ENCODE measurements around the gene CDH22. TPM values are rescaled to one million over a fixed set of nuclear protein-coding genes. Genes with fewer than 3 reads are reported as not detected.

CDH22 gene
- total RNA-seq, 2 donors from 2014 or later, result 5.8 to 5.9 TPM

GRCh38 chr20:46307139-46307998, 929 bp downstream of the CDH22 start:
- DNase-seq, result peak; percentile 51
- intact Hi-C loops (cut with DNase I), result loop anchor here in 1 of 2 donors (2.0 kb wide), 2 partner anchors 57 to 105 kb away; no protein-coding TSS in a partner anchor
- ATAC-seq, result peak; percentile 60 to 69

- no peak for DNase-seq
- ATAC-seq, result no peak
- intact Hi-C loops (cut with DNase I), result loop anchor here in 1 of 2 donors (2.0 kb wide), 2 partner anchors 56 to 106 kb away; no protein-coding TSS in a partner anchor
Measured at GRCh38 chr20:46306743-46307138, 1.6 kb downstream of the CDH22 start.

GRCh38 chr20:46305973-46306360, 2.3 kb downstream of the CDH22 start:
- intact Hi-C loops (cut with DNase I), result loop anchor here in 1 of 2 donors (2.0 kb wide), 2 partner anchors 55 to 107 kb away; no protein-coding TSS in a partner anchor
- ATAC-seq, result no peak
- DNase-seq, result no peak

GRCh38 chr20:46305331-46305972, 2.8 kb downstream of the CDH22 start:
- intact Hi-C loops (cut with DNase I), result no loop called here
- ATAC-seq (peak in 1 of 2 donors; percentile 48), DNase-seq (no peak)

- no peak for ATAC-seq
- intact Hi-C loops (cut with DNase I), result no loop called here
- no peak for DNase-seq
Measured at GRCh38 chr20:46304852-46305251, 3.4 kb downstream of the CDH22 start.

- ATAC-seq, result no peak
- intact Hi-C loops (cut with DNase I), result no loop called here
Measured at GRCh38 chr20:46304361-46304760, 3.9 kb downstream of the CDH22 start.

GRCh38 chr20:46303176-46303956, 4.9 kb downstream of the CDH22 start:
- intact Hi-C loops (cut with DNase I), result no loop called here
- ATAC-seq (no peak), DNase-seq (no peak)

More at GRCh38 chr20:46304361-46304760, 3.9 kb downstream of the CDH22 start:
- no peak for DNase-seq

- no peak for ATAC-seq
- intact Hi-C loops (cut with DNase I), result no loop called here
- DNase-seq, result no peak
Measured at GRCh38 chr20:46302106-46302505, 6.2 kb downstream of the CDH22 start.

- DNase-seq (no peak), ATAC-seq (no peak)
- intact Hi-C loops (cut with DNase I), result no loop called here
Measured at GRCh38 chr20:46300281-46300680, 8.0 kb downstream of the CDH22 start.

GRCh38 chr20:46299078-46299477, 9.2 kb downstream of the CDH22 start:
- intact Hi-C loops (cut with DNase I), result no loop called here
- ATAC-seq, result no peak
- DNase-seq, result no peak

GRCh38 chr20:46298374-46298773, 9.9 kb downstream of the CDH22 start:
- intact Hi-C loops (cut with DNase I), result no loop called here
- no peak for ATAC-seq
- DNase-seq, result no peak

- ATAC-seq (no peak), DNase-seq (no peak)
- intact Hi-C loops (cut with DNase I), result no loop called here
Measured at GRCh38 chr20:46296526-46297250, 11.6 kb downstream of the CDH22 start.

- DNase-seq (no peak), ATAC-seq (peak; percentile 33 to 44)
- intact Hi-C loops (cut with DNase I), result no loop called here
Measured at GRCh38 chr20:46293084-46293483, 15.2 kb downstream of the CDH22 start.

- DNase-seq (no peak), ATAC-seq (no peak)
- intact Hi-C loops (cut with DNase I), result no loop called here
Measured at GRCh38 chr20:46291401-46291800, 16.9 kb downstream of the CDH22 start.

- ATAC-seq, result no peak
- intact Hi-C loops (cut with DNase I), result no loop called here
- no peak for DNase-seq
Measured at GRCh38 chr20:46289432-46289831, 18.9 kb downstream of the CDH22 start.

GRCh38 chr20:46286977-46287376, 21.3 kb downstream of the CDH22 start:
- intact Hi-C loops (cut with DNase I), result no loop called here
- no peak for ATAC-seq
- DNase-seq, result no peak

GRCh38 chr20:46286382-46286781, 21.9 kb downstream of the CDH22 start:
- DNase-seq, result no peak
- no peak for ATAC-seq
- intact Hi-C loops (cut with DNase I), result no loop called here

GRCh38 chr20:46285740-46286139, 22.6 kb downstream of the CDH22 start:
- no peak for DNase-seq
- intact Hi-C loops (cut with DNase I), result no loop called here
- no peak for ATAC-seq

GRCh38 chr20:46285072-46285471, 23.2 kb downstream of the CDH22 start:
- ATAC-seq (no peak), DNase-seq (no peak)
- intact Hi-C loops (cut with DNase I), result no loop called here
